GM21619 (cell line): ENCODE data around the gene KCTD10.
"Not testable (repeated sequence)": the region's sequence is repeated elsewhere in the genome, so short reads cannot be mapped to it uniquely, and the experiment has no call there.

Source experiments
- ATAC-seq: cut with Tn5 transposase; IDR thresholded peaks from one replicate; pipeline ENCODE4 v1.9.1; 2021; ENCODE audit not compliant: unreplicated experiment

The KCTD10 gene

GRCh38 chr12:109450980-109451379 lies 26.1 kb downstream of the KCTD10 start:
- no peak for ATAC-seq

- ATAC-seq: no peak
These were observed 27.1 kb downstream of the KCTD10 start for GRCh38 chr12:109449845-109450532.

- ATAC-seq: no peak
These were observed 28.3 kb downstream of the KCTD10 start for GRCh38 chr12:109448707-109449390.

GRCh38 chr12:109448272-109448671 lies 28.8 kb downstream of the KCTD10 start:
- ATAC-seq: no peak

GRCh38 chr12:109447482-109447881 lies 29.6 kb downstream of the KCTD10 start:
- ATAC-seq: no peak

GRCh38 chr12:109446869-109447268 lies 30.2 kb downstream of the KCTD10 start:
- ATAC-seq: no peak

- ATAC-seq: no peak
These were observed 31.9 kb downstream of the KCTD10 start for GRCh38 chr12:109445191-109445609.

GRCh38 chr12:109444259-109444658 lies 32.8 kb downstream of the KCTD10 start:
- ATAC-seq: no peak

GRCh38 chr12:109443794-109444193 lies 33.3 kb downstream of the KCTD10 start:
- no peak for ATAC-seq

- no peak for ATAC-seq
These were observed 36.1 kb downstream of the KCTD10 start for GRCh38 chr12:109440851-109441490.

- not testable (repeated sequence) for ATAC-seq
These were observed 37.1 kb downstream of the KCTD10 start for GRCh38 chr12:109439951-109440350.

- no peak for ATAC-seq
These were observed 37.9 kb downstream of the KCTD10 start for GRCh38 chr12:109439181-109439580.

- ATAC-seq: no peak
These were observed 40.9 kb downstream of the KCTD10 start for GRCh38 chr12:109436188-109436560.

GRCh38 chr12:109435428-109436187 lies 41.5 kb downstream of the KCTD10 start:
- no peak for ATAC-seq

GRCh38 chr12:109434582-109434981 lies 42.5 kb downstream of the KCTD10 start:
- no peak for ATAC-seq

- no peak for ATAC-seq
These were observed 43.5 kb downstream of the KCTD10 start for GRCh38 chr12:109433618-109434017.

- ATAC-seq: no peak
These were observed 44.2 kb downstream of the KCTD10 start for GRCh38 chr12:109432842-109433304.

GRCh38 chr12:109432431-109432830 lies 44.7 kb downstream of the KCTD10 start:
- no peak for ATAC-seq

GRCh38 chr12:109430244-109430643 lies 46.9 kb downstream of the KCTD10 start:
- ATAC-seq: no peak

- ATAC-seq: not testable (repeated sequence)
These were observed 48.3 kb downstream of the KCTD10 start for GRCh38 chr12:109428804-109429203.

- ATAC-seq: no peak
These were observed 49.0 kb downstream of the KCTD10 start for GRCh38 chr12:109428037-109428629.
